Muscle of back (tissue), 13 donors: ENCODE results near the gene CXCL13. TPM values are rescaled to one million over a fixed set of nuclear protein-coding genes. Genes with fewer than 3 reads are reported as not detected.
"Not testable (repeated sequence)": the region's sequence is repeated elsewhere in the genome, so short reads cannot be mapped to it uniquely, and the experiment has no call there.

Experiments used
- DNase-seq, 3 donors: peaks; one replicate each; pipeline versions ENCODE4 v3.0.0 to v3.0.0-alpha.2; 2013
- long read RNA-seq, 9 donors: transcript quantifications; one replicate each; lab custom pipeline, GENCODE V29; 2026
- polyA plus RNA-seq, 10 donors: library from polyadenylated mRNA; unstranded; fragments of 120-200 nt; gene quantifications; one replicate each; pipeline ENCODE4 v1.2.1, GENCODE V29; 2013; ENCODE audit not compliant: insufficient read length in 10 of 10

The CXCL13 gene, protein sequence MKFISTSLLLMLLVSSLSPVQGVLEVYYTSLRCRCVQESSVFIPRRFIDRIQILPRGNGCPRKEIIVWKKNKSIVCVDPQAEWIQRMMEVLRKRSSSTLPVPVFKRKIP
- 10 to 100 TPM in 4 of 10 donors, 1 to 10 TPM in 6; 3.2 to 23.1 (median 8.6) TPM for polyA plus RNA-seq
- long read RNA-seq, donor 1: 0 reads
- long read RNA-seq, donor 2, partial matches to known transcripts: 0 of 1 reads
- long read RNA-seq, donor 2, other reads (novel, unspliced or antisense): 0 of 1 reads
- long read RNA-seq, donor 3: 0 reads
- long read RNA-seq, donor 4: 0 reads
- long read RNA-seq, donor 5: 0 reads
- long read RNA-seq, donor 6: 0 reads
- long read RNA-seq, donor 7: 0 reads
- long read RNA-seq, donor 8: 0 reads
- long read RNA-seq, donor 9: 0 reads

GRCh38 chr4:77605210-77605902 is at the start of gene CXCL13:
CXCL13 (plus strand) TSS chr4:77605820; CDS start chr4:77605866, 46 bp downstream.
- DNase-seq: no peak

- DNase-seq: no peak
Measured at GRCh38 chr4:77560170-77560569, 45.5 kb upstream of the CXCL13 start.

DNA sequence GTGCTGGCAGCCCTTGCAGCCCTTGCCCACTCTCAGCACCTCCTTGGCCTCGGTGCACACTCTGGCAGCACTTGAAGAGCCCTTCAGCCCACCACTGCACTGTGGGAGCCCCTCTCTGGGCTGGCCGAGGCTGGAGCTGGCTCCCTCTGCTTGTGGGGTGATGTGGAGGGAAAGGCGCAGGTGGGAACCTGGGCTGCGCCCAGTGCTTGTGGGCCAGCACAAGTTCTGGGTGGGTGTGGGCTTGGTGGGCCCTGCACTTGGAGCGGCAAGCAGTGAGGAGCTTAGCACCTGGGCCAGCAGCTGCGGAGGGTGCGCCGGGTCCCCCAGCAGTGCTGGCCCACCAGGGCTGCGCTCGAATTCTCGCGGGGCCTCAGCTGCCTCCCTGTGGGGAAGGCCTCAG is 43.9 kb upstream of the CXCL13 start:
- DNase-seq: not testable (repeated sequence)

- DNase-seq: peak; percentile 8 to 27 (median 25)
Measured at GRCh38 chr4:77564231-77564630, 41.4 kb upstream of the CXCL13 start.

GRCh38 chr4:77566148-77566547 is 39.5 kb upstream of the CXCL13 start:
- no peak for DNase-seq

DNA sequence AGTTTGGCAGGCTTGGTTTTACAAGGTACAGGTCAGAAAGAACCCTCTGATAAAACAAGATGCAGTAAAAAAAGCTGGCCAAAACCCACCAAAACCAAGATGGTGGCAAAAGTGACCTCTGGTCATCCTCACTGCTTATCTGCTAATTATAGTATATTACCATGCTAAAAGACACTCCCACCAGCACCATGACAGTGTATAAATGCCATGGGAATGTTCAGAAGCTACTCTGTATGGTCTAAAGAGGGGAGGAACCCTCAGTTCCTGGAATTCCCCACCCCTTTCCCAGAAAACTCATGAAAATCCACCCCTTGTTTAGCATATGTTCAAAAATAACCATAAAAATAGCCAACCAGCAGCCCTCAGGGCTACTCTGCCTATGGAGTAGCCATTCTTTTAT is 38.1 kb upstream of the CXCL13 start:
- DNase-seq: no peak

GRCh38 chr4:77570508-77571214 is 35.0 kb upstream of the CXCL13 start:
- DNase-seq: not testable (repeated sequence)

- DNase-seq: no peak
Measured at GRCh38 chr4:77576351-77576750, 29.3 kb upstream of the CXCL13 start.

DNA sequence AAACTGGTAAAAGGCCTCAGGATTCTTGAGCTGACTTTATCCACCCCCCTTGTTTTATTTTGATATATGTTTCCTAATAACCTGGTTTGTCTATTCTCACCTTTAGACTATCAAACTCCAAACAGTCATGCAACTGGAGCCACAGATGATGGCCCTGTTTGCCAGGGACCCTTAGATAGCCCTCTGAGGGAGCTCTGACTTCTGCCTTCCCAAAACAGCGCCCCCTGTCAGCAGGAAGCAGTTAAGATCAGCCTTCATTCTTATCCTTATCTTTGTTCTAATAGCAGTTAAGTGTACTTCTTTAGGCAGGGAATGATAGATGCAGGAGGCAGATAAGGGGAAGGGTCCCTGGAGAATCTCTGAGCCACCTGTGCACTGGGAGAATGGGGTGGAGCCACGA is 27.5 kb upstream of the CXCL13 start:
- DNase-seq: no peak

DNA sequence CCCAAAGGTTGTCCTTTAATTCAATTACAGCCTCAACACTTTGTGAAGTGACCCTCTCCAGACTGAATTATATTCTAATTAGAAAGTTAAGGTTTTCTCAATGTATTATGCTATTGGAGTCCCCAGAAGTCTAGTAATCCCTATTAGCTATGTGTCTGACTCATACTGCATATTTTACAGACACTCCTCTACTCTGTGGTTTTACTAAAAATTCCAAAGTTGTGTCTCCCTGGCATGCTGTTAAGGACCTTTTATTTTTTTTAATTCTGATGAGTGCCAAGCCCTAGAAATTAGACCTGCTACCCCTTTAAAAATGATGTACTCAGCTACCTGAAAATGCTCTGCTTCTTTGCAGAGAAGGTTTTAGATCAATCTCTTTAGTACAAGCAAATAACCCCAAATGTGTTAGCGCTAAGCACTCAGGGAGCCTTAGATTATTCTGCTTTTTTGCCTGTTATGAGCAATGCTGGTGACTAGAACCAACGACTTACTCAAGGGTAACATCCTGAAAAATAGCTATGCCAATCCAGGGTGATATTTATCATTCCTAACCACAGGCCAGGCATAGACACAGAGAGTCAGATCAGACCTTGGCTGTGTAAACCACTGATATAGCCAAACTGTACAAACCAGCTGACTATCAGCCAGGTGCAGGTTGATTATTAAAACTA is 26.1 kb upstream of the CXCL13 start:
- DNase-seq: peak in 1 of 3 donors; percentile 70

DNA sequence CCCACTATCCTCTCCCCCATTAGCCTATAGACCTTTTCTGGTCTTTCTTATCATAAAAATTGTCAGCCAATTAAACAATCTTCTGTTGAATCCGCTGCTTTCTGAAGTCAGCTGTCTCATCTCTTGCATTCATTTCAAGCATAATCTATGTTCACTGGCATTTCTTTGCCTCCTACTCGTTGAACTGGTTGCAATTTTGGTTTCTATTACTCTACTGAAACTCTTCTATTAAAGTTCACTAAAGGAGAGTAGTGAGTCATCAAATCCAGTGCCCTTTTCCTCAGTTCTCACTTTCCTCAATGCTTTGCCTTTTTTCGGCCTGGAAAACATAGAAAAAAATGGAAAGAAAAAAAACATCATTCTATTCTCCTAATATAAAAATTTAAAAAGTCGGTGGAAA is 23.9 kb upstream of the CXCL13 start:
- DNase-seq: no peak

GRCh38 chr4:77582156-77582555 is 23.5 kb upstream of the CXCL13 start:
- no peak for DNase-seq

- no peak for DNase-seq
Measured at GRCh38 chr4:77582711-77583110, 22.9 kb upstream of the CXCL13 start.

GRCh38 chr4:77586951-77587383 is 18.7 kb upstream of the CXCL13 start:
- DNase-seq: peak in 2 of 3 donors; percentile 3 to 43

DNA sequence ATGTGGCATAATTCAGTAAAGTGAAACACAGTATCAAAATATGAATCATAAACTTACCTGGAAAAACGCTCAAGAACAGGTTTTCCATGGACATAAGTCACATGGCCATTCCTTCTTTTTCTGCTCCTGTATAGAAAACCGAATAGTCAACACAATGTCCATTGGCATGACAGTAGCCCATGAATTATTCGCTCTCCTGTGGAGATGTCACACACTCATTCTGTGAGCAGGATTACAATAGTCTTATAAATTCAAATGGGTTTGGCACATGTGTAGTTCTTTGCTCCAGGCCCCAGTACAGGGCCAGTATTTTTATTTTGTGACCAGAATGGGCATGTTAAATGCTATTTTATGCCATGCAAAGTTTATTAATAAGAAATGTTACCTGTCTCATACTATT is 15.1 kb upstream of the CXCL13 start:
- no peak for DNase-seq

GRCh38 chr4:77591532-77591931 is 14.1 kb upstream of the CXCL13 start:
- DNase-seq: no peak

GRCh38 chr4:77593101-77593500 is 12.5 kb upstream of the CXCL13 start:
- no peak for DNase-seq

DNA sequence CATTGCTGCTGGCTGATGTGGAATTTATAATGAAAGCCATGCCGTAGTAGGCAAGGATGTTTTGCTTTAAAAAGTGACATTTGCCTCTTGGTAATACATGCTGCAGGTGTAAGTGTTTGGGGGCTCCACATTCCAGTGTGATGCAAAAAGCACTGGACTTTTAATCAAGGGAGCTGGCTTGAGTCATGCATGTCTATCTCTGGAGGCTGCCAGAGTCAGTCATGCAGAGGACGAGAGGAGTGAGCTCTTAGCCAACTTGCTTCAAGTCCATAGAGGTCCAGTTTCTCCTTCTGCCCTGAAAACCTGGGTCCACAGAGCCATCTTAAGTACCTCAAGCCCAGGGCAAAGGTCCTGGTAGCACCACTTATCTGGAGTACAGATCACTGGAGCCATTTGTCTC is 11.6 kb upstream of the CXCL13 start:
- no peak for DNase-seq

DNA sequence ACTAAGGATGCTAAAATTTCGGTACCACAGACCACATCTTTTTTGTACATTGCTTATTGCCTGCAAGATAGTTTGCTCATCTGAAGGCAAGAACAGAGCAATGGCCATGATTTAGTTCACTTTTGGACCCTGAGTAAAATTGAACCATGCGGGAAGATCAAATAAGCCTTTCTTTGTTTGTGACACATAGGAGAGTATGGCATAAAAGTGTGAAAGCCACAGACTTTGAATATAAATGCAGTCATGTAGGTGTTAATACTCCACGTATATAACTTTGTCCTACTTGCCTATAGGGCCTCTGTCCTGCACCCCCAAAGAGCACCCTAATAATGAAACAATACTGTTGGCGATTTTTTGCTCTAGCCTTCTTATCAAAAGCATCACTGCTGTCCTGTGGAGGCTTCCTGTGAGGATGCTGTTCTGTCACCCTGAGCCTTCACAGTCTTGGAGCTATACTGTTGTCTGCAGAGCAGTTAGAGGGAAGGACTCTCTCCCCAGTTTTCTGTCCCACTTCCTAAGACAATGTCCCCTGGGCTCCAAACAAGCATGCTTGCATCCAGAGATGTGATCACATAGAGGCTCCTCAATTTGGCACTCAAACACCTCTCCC is 10.2 kb upstream of the CXCL13 start:
- DNase-seq: no peak

DNA sequence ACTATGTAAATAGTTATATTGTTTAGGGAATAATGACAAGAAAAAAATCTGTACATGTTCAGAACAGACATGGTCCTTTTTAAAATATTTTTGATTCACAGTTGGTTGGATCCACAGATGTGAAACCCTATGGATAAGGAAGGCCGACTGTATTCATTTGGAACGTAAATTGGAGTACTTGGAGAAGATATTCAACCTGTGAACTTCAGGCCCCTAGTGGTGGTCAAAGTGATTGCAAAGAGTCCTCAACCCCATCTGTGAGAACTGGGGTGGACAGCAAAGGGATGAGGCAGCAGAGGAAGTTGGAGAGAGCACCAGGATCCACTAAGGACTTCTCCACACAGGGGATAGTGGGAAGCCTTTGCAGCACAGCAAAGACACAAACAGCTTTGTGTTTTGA is 6.2 kb upstream of the CXCL13 start:
- no peak for DNase-seq
